Keratinocyte (primary cell): Measurements from ENCODE around the gene BMP7. TPM values are rescaled to one million over a fixed set of nuclear protein-coding genes. Genes with fewer than 3 reads are reported as not detected.

Source experiments
- DNase-seq: peaks from one replicate; pipeline ENCODE4 v3.0.0-alpha.2; 2011; ENCODE audit warnings: low read depth, missing footprints, low spot score
- FAIRE-seq: peaks from 2 replicates; lab custom pipeline; 2011; peaks lifted over from hg19 to GRCh38; lab: Jason Lieb, UNC
- H2AFZ ChIP-seq: 2 replicates; pipeline ENCODE4 v1.6.0; 2012; ENCODE audit warnings: low read length, control low read depth, inconsistent platforms; ENCODE audit not compliant: control insufficient read depth
- H3K27ac ChIP-seq: 2 replicates; pipeline ENCODE4 v1.5.1; 2011; ENCODE audit warnings: low read length; ENCODE audit not compliant: control insufficient read depth, insufficient read depth
- H3K27me3 ChIP-seq: 3 replicates; pipeline ENCODE4 v1.6.0; 2011; ENCODE audit warnings: low read length; ENCODE audit not compliant: control insufficient read depth, insufficient read depth; ENCODE audit errors: extremely low read depth
- H3K36me3 ChIP-seq, 2 experiments: 2 replicates in 1 of 2; 3 replicates in 1 of 2; pipeline ENCODE4 v1.5.1; 2011; ENCODE audit warnings: low read length in 2 of 2, mild to moderate bottlenecking in 1 of 2; ENCODE audit not compliant: control insufficient read depth in 2 of 2, insufficient read depth in 2 of 2; ENCODE audit errors: extremely low read depth in 1 of 2
- H3K4me1 ChIP-seq: 3 replicates; pipeline ENCODE4 v1.5.1; 2011; ENCODE audit warnings: low read length; ENCODE audit not compliant: control insufficient read depth, insufficient read depth; ENCODE audit errors: extremely low read depth
- H3K4me2 ChIP-seq: 3 replicates; pipeline ENCODE4 v1.6.0; 2011; ENCODE audit warnings: low read depth, low read length; ENCODE audit not compliant: control insufficient read depth, insufficient read depth; ENCODE audit errors: extremely low read depth
- H3K4me3 ChIP-seq, 3 experiments: fragments of 200-600 bp in 1 of 3; sonication (generic) in 1 of 3; 2 replicates in 2 of 3; 3 replicates in 1 of 3; pipeline ENCODE4 v1.5.1; 2011 to 2016; ENCODE audit warnings: low read length in 3 of 3, mild to moderate bottlenecking in 3 of 3, control low read depth in 2 of 3, inconsistent platforms in 1 of 3, low read depth in 1 of 3, mixed read lengths in 1 of 3, mixed run types in 1 of 3, moderate library complexity in 1 of 3; ENCODE audit not compliant: control insufficient read depth in 2 of 3, insufficient read depth in 2 of 3; ENCODE audit errors: extremely low read depth in 1 of 3
- H3K79me2 ChIP-seq: 2 replicates; pipeline ENCODE4 v1.6.0; 2012; ENCODE audit warnings: low read length; ENCODE audit not compliant: control insufficient read depth, insufficient read depth
- H3K9ac ChIP-seq: 3 replicates; pipeline ENCODE4 v1.6.0; 2011; ENCODE audit warnings: low read length; ENCODE audit not compliant: control insufficient read depth, insufficient read depth; ENCODE audit errors: extremely low read depth
- H3K9me1 ChIP-seq: 3 replicates; pipeline ENCODE4 v1.6.0; 2011; ENCODE audit warnings: low read length; ENCODE audit not compliant: control insufficient read depth, insufficient read depth; ENCODE audit errors: extremely low read depth
- H3K9me3 ChIP-seq: 2 replicates; pipeline ENCODE4 v1.5.1; 2012; ENCODE audit warnings: low read depth, low read length; ENCODE audit not compliant: control insufficient read depth
- H4K20me1 ChIP-seq: 3 replicates; pipeline ENCODE4 v1.6.0; 2011; ENCODE audit warnings: low read length; ENCODE audit not compliant: control insufficient read depth, insufficient read depth; ENCODE audit errors: extremely low read depth
- EZH2 ChIP-seq: IDR thresholded peaks from one replicate; pipeline ENCODE4 v1.6.1; 2012; ENCODE audit warnings: inconsistent platforms, mild to moderate bottlenecking, low read length, moderate library complexity
- dilution Hi-C: fragments of 300-500 bp; cut with MboI; formaldehyde crosslinking; loops from one replicate; pipeline ENCODE4 v1.7.0; 2020; ENCODE audit warnings: low sequenced_read_pairs; ENCODE audit not compliant: extremely low pct_ligation_motif_present
- polyA plus RNA-seq, 5 experiments: library from polyadenylated mRNA; depleted of rRNA in 3 of 5; stranded (reverse) in 3 of 5; stranded (forward) in 1 of 5; unstranded in 1 of 5; fragments of >200 nt; gene quantifications; 1 replicate in 1 of 5; 2 replicates in 3 of 5; 3 replicates in 1 of 5; pipeline versions ENCODE4 v1.2.1 to v1.2.3, GENCODE V29; 2011 to 2012; ENCODE audit warnings: missing spikeins in 2 of 5, low read depth in 1 of 5, low replicate concordance in 1 of 5
- TF ChIP-seq, protein P1 (sequence below), 3 experiments: IDR thresholded peaks in 1 of 3; conservative IDR thresholded peaks in 1 of 3; optimal IDR thresholded peaks in 1 of 3; 2 replicates in 2 of 3; 3 replicates in 1 of 3; pipeline versions ENCODE3 to v1.5.1; 2011; ENCODE audit warnings: low read length in 3 of 3, mild to moderate bottlenecking in 3 of 3, moderate library complexity in 2 of 3, control low read depth in 1 of 3, inconsistent platforms in 1 of 3; ENCODE audit not compliant: insufficient read depth in 2 of 3; ENCODE audit errors: extremely low read depth in 1 of 3

The BMP7 gene
- polyA plus RNA-seq, 1 donor (not counting 4 experiments of a cell fraction or from before 2014, with no cell fraction given): 0.29 TPM

DNA sequence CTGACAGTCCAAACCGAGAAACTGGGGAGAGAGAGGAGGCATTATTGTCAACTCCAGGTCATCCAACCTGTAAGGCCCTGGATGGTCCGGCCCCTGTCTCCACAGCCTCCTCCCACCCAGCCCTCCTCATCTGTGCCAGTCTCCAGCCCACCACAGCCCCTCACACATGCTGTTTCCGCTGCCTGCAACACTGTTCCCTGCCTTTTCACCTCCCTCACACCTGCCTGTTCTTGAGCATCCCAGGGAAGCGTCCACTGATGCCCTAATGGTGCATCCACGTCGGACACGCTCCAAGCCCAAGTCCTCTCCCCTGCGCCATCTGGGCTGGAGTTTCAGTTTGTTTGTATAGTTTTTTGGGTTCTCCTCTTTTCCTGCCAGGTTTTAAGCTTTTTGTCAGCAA lies 52.0 kb downstream of the BMP7 start:
- Histone ChIP-seq H3K36me3 (no peaks in the 10 kb centered on the region), H3K79me2 (no peaks in the 10 kb centered on the region), H3K9ac (no peak overlapping the region), H3K27ac (no peak overlapping the region), H3K4me3 (no peak overlapping the region), H3K9me3 (no peaks in the 10 kb centered on the region), H3K4me2 (no peak overlapping the region), H3K9me1 (no peaks in the 10 kb centered on the region), H4K20me1 (peaks cover 2% of the 10 kb centered on the region), H3K4me1 (peaks cover 12% of the 10 kb centered on the region), H2AFZ (no peak overlapping the region), H3K27me3 (peaks cover 52% of the 10 kb centered on the region)
- dilution Hi-C loops: no loop called here
- TF ChIP-seq, protein P1, sequence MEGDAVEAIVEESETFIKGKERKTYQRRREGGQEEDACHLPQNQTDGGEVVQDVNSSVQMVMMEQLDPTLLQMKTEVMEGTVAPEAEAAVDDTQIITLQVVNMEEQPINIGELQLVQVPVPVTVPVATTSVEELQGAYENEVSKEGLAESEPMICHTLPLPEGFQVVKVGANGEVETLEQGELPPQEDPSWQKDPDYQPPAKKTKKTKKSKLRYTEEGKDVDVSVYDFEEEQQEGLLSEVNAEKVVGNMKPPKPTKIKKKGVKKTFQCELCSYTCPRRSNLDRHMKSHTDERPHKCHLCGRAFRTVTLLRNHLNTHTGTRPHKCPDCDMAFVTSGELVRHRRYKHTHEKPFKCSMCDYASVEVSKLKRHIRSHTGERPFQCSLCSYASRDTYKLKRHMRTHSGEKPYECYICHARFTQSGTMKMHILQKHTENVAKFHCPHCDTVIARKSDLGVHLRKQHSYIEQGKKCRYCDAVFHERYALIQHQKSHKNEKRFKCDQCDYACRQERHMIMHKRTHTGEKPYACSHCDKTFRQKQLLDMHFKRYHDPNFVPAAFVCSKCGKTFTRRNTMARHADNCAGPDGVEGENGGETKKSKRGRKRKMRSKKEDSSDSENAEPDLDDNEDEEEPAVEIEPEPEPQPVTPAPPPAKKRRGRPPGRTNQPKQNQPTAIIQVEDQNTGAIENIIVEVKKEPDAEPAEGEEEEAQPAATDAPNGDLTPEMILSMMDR (optimal IDR thresholded peaks at IDR 0.05 in 1 of 3, IDR thresholded peaks at IDR 0.05 in 1 of 3, conservative IDR thresholded peaks at IDR 0.05 in 1 of 3; ENCODE audit: extremely low read depth in 1 of 3, insufficient read depth in 2 of 3, low read length in 3 of 3): no peak
- no peak for TF ChIP-seq EZH2
- DNase-seq: no peak
- FAIRE-seq: no peak

- no peak for FAIRE-seq
- Histone ChIP-seq H4K20me1 (peaks cover 2% of the 10 kb centered on the region), H3K9me3 (no peaks in the 10 kb centered on the region), H3K27ac (no peak overlapping the region), H3K79me2 (no peaks in the 10 kb centered on the region), H3K9ac (no peak overlapping the region), H2AFZ (no peak overlapping the region), H3K27me3 (peaks cover 48% of the 10 kb centered on the region), H3K4me3 (no peak overlapping the region), H3K4me1 (peaks cover 12% of the 10 kb centered on the region), H3K9me1 (no peaks in the 10 kb centered on the region), H3K4me2 (no peak overlapping the region), H3K36me3 (no peaks in the 10 kb centered on the region)
- TF ChIP-seq, protein P1 (optimal IDR thresholded peaks at IDR 0.05 in 1 of 3, IDR thresholded peaks at IDR 0.05 in 1 of 3, conservative IDR thresholded peaks at IDR 0.05 in 1 of 3; ENCODE audit: extremely low read depth in 1 of 3, insufficient read depth in 2 of 3, low read length in 3 of 3): no peak
- TF ChIP-seq EZH2: no peak
- DNase-seq: no peak
- dilution Hi-C loops: no loop called here
Observed at GRCh38 chr20:57213924-57214323, 52.5 kb downstream of the BMP7 start.
